Measurements from ENCODE around the gene TBCD. TPM values are rescaled to one million over a fixed set of nuclear protein-coding genes. Genes with fewer than 3 reads are reported as not detected.

The TBCD gene
- total and polyA plus RNA-seq, 9 of the 15 experiments (the other 6 are each of a cell fraction or from before 2014, with no cell fraction given), result 8.9 to 98.5 (median 28.0) TPM

DNA sequence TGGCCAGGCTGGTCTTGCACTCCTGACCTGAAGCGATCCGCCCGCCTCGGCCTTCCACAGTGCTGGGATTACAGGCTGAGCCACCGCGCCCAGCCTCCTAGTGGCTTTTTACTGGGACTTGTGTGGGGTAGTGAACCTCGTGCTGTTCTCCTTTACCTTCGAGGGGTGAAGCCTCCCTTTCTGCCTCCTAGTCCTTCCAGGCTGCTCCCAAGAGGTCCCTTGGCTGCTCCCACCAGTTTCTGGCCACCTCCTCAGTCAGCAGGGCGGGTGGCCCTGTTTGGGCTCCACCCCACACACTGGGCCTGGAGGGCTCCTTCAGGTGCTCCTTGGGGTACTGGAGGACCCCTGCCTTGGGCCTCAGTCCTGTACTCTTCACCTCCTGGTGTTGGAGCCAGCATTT, 158.9 kb downstream of the TBCD start:
- ATAC-seq (no peak), FAIRE-seq (no peak), DNase-seq (ENCODE audit: extremely low read depth in 1 of 4, low spot score in 3 of 4) (no peak)
- Histone ChIP-seq H3K9me3 (replicated peaks; ENCODE audit: control insufficient read depth, insufficient read depth, low read depth, low read length) (no peaks in the 10 kb centered on the region), H3K79me2 (ENCODE audit: control insufficient read depth, insufficient read depth, low read length) (0 out of 3 replicates have a peak, but pooled peaks cover 2% of the 10 kb centered on the region), H3K27me3 (ENCODE audit: control insufficient read depth in 2 of 2, insufficient read depth in 2 of 2, low read length in 2 of 2) (no peaks in the 10 kb centered on the region), H3K36me3 (ENCODE audit: control insufficient read depth, insufficient read depth, low read length) (peaks cover 52% of the 10 kb centered on the region; the same call in 2 of the 3 replicates), H2AFZ (ENCODE audit: low read depth, low read length) (no peak overlapping the region), H3K9me1 (ENCODE audit: control insufficient read depth, insufficient read depth, low read length) (peaks cover 3% of the 10 kb centered on the region), H3K4me2 (ENCODE audit: insufficient read depth, low read length) (no peak overlapping the region), H4K20me1 (replicated peaks; ENCODE audit: control insufficient read depth, insufficient read depth, low read length) (no peaks in the 10 kb centered on the region), H3K4me1 (replicated peaks in 1 of 2; ENCODE audit: control insufficient read depth in 2 of 2, insufficient read depth in 2 of 2, low read length in 2 of 2) (peaks cover 5 to 39% of the 10 kb centered on the region in 2 experiments; a peak in 3 of 5 replicates), H3K9ac (ENCODE audit: insufficient read depth in 1 of 2, low read depth in 2 of 2, low read length in 2 of 2) (peak overlapping the region in 1 of 2 experiments; percentile 54; a peak in 2 of 4 replicates), H3K27ac (ENCODE audit: extremely low read depth, low read depth, low read length) (no peak overlapping the region), H3K4me3 (no peak overlapping the region)
- ChIA-PET CTCF (ENCODE audit: low intra/inter-chr PET ratio) (no interaction called here), POLR2A (interaction anchor here (0.7 kb wide), 1 partner anchor 9 kb away, joined by 3 read pairs; no protein-coding TSS in a partner anchor)
- intact Hi-C loops (cut with micrococcal nuclease), result no loop called here
- TF ChIP-seq ELF1 (tag; IDR thresholded peaks at IDR 0.05) (no peak), KLF16 (IDR thresholded peaks at IDR 0.05) (no peak), HBP1 (CRISPR knock-in tag; IDR thresholded peaks at IDR 0.05) (no peak), EZH2 (IDR thresholded peaks at IDR 0.05; ENCODE audit: borderline replicate concordance, low read depth, low read length) (no peak), TSC22D4 (tag; IDR thresholded peaks at IDR 0.05) (no peak), NR2C2 (CRISPR knock-in tag; IDR thresholded peaks at IDR 0.05) (no peak), NR2C2 (tag; IDR thresholded peaks at IDR 0.05) (no peak), ZNF324 (CRISPR knock-in tag; IDR thresholded peaks at IDR 0.05) (no peak), ZSCAN32 (CRISPR knock-in tag; IDR thresholded peaks at IDR 0.05) (no peak), E2F3 (CRISPR knock-in tag; IDR thresholded peaks at IDR 0.05) (no peak), YBX1 (IDR thresholded peaks at IDR 0.05) (no peak), ZNF280A (IDR thresholded peaks at IDR 0.05; ENCODE audit: low read depth, partially characterized antibody) (no peak), NFXL1 (CRISPR knock-in tag; IDR thresholded peaks at IDR 0.05) (no peak), ETV6 (IDR thresholded peaks at IDR 0.05; ENCODE audit: borderline replicate concordance in 1 of 2, low read depth in 2 of 2, low read length in 1 of 2) (no peak), ETV6 (CRISPR knock-in tag; IDR thresholded peaks at IDR 0.05; ENCODE audit: borderline replicate concordance) (no peak)
- TF ChIP-seq, protein P1, sequence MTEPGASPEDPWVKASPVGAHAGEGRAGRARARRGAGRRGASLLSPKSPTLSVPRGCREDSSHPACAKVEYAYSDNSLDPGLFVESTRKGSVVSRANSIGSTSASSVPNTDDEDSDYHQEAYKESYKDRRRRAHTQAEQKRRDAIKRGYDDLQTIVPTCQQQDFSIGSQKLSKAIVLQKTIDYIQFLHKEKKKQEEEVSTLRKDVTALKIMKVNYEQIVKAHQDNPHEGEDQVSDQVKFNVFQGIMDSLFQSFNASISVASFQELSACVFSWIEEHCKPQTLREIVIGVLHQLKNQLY (CRISPR knock-in tag; conservative IDR thresholded peaks at IDR 0.05), result no peak
- TF ChIP-seq, protein P2, sequence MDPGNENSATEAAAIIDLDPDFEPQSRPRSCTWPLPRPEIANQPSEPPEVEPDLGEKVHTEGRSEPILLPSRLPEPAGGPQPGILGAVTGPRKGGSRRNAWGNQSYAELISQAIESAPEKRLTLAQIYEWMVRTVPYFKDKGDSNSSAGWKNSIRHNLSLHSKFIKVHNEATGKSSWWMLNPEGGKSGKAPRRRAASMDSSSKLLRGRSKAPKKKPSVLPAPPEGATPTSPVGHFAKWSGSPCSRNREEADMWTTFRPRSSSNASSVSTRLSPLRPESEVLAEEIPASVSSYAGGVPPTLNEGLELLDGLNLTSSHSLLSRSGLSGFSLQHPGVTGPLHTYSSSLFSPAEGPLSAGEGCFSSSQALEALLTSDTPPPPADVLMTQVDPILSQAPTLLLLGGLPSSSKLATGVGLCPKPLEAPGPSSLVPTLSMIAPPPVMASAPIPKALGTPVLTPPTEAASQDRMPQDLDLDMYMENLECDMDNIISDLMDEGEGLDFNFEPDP (CRISPR knock-in tag; IDR thresholded peaks at IDR 0.05), result no peak
- no TSS peak for BruUV-seq (replicated peaks)
- WGBS (ENCODE audit: insufficient coverage, low coverage, missing lambda C conversion rate), result 97% methylated on average over 8 of the region's 9 CpGs
- in situ Hi-C loops (cut with MboI), result no loop called here
